B cell (primary cell): ENCODE measurements around the gene BRSK1. TPM values are rescaled to one million over a fixed set of nuclear protein-coding genes. Genes with fewer than 3 reads are reported as not detected.

Experiments
- ATAC-seq: fragments of 200-7000 bp; cut with Tn5 transposase; one replicate; pipeline ENCODE4 v1.10.0; 2021; ENCODE audit warnings: low read depth, mild to moderate bottlenecking, moderate number of reproducible peaks, moderate library complexity
- CTCF ChIA-PET: fragments of 350-600 bp; sonication (Branson Sonifier 250); formaldehyde crosslinking; loops from one replicate; lab custom pipeline; 2021; ENCODE audit warnings: antibody characterized with exemption, inconsistent platforms; lab: Charles Lee
- POLR2A ChIA-PET: fragments of 350-600 bp; sonication (Branson Sonifier 250); formaldehyde crosslinking; loops from one replicate; lab custom pipeline; 2021; ENCODE audit warnings: antibody characterized with exemption; lab: Charles Lee
- DNase-seq: peaks from one replicate; pipeline ENCODE4 v3.0.0; 2013
- H2AFZ ChIP-seq: 2 replicates; pipeline ENCODE4 v1.6.1; 2012; ENCODE audit warnings: mild to moderate bottlenecking, low read depth, low read length; ENCODE audit not compliant: insufficient read depth, poor library complexity, severe bottlenecking
- H3K27ac ChIP-seq, 2 donors: 1 replicate in 1 of 2; 2 replicates in 1 of 2; pipeline ENCODE4 v1.5.1; 2012 to 2013; ENCODE audit warnings: low read length in 2 of 2, mild to moderate bottlenecking in 2 of 2, moderate library complexity in 1 of 2
- H3K27me3 ChIP-seq, 4 experiments: fragments of 200-600 bp in 1 of 4; sonication (generic) in 1 of 4; replicated peaks in 1 of 4; 1 replicate in 2 of 4; 2 replicates in 2 of 4; pipeline versions ENCODE4 v1.6.1 to v1.7.0; 2013 to 2016; ENCODE audit warnings: low read length in 3 of 4, mild to moderate bottlenecking in 2 of 4, mixed read lengths in 1 of 4, moderate library complexity in 1 of 4; ENCODE audit not compliant: insufficient read depth in 4 of 4, control insufficient read depth in 3 of 4; ENCODE audit errors: control extremely low read depth in 1 of 4
- H3K36me3 ChIP-seq, 2 experiments: replicated peaks in 1 of 2; 1 replicate in 1 of 2; 2 replicates in 1 of 2; pipeline versions ENCODE4 v1.6.1 to v1.7.1; 2013; ENCODE audit warnings: low read length in 1 of 2; ENCODE audit not compliant: insufficient read depth in 2 of 2, control insufficient read depth in 1 of 2; ENCODE audit errors: control extremely low read depth in 1 of 2, extremely low read depth in 1 of 2
- H3K4me1 ChIP-seq, 2 donors: fragments of 200-600 bp in 1 of 2; sonication (generic) in 1 of 2; 1 replicate in 1 of 2; 2 replicates in 1 of 2; pipeline versions ENCODE4 v1.5.1 to v1.6.1; 2013 to 2017; ENCODE audit warnings: low read length in 2 of 2; ENCODE audit not compliant: control insufficient read depth in 2 of 2, insufficient read depth in 2 of 2
- H3K4me2 ChIP-seq: replicated peaks from 2 replicates; pipeline ENCODE3; 2012; ENCODE audit warnings: mild to moderate bottlenecking, low read depth, low read length; ENCODE audit not compliant: poor library complexity, severe bottlenecking
- H3K4me3 ChIP-seq, 5 experiments: fragments of 200-600 bp in 1 of 5; sonication (generic) in 1 of 5; 1 replicate in 3 of 5; 2 replicates in 2 of 5; pipeline versions ENCODE4 v1.5.1 to v1.7.0; 2011 to 2016; ENCODE audit warnings: low read length in 4 of 5, mild to moderate bottlenecking in 4 of 5, low read depth in 2 of 5, control low read depth in 1 of 5, moderate library complexity in 1 of 5; ENCODE audit not compliant: insufficient read depth in 1 of 5; ENCODE audit errors: control extremely low read depth in 1 of 5, extremely low read depth in 1 of 5
- H3K79me2 ChIP-seq: fragments of 200-600 bp; sonication (generic); one replicate; pipeline ENCODE4 v1.6.0; 2016; ENCODE audit warnings: low read length; ENCODE audit not compliant: control insufficient read depth, insufficient read depth
- H3K9ac ChIP-seq: fragments of 200-600 bp; sonication (generic); 2 replicates; pipeline ENCODE4 v1.6.1; 2017; ENCODE audit warnings: mild to moderate bottlenecking, low read length, moderate library complexity
- H3K9me3 ChIP-seq, 3 donors: one replicate each; pipeline versions ENCODE4 v1.6.1 to v1.7.1; 2013; ENCODE audit warnings: low read length in 2 of 3; ENCODE audit not compliant: control insufficient read depth in 2 of 3, insufficient read depth in 1 of 3; ENCODE audit errors: control extremely low read depth in 1 of 3
- H4K20me1 ChIP-seq: 2 replicates; pipeline ENCODE4 v1.6.0; 2012; ENCODE audit warnings: mild to moderate bottlenecking, low read length; ENCODE audit not compliant: insufficient read depth, control insufficient read depth, poor library complexity, severe bottlenecking
- H3K27ac Mint-ChIP-seq: one replicate; pipeline ENCODE4 v1.8.0; 2021; ENCODE audit warnings: mixed read lengths
- H3K27me3 Mint-ChIP-seq: one replicate; pipeline ENCODE4 v1.8.0; 2021; ENCODE audit warnings: mixed read lengths
- H3K4me1 Mint-ChIP-seq: one replicate; pipeline ENCODE4 v1.8.0; 2021; ENCODE audit warnings: mixed read lengths
- H3K4me3 Mint-ChIP-seq: one replicate; pipeline ENCODE4 v1.8.0; 2021; ENCODE audit warnings: mixed read lengths
- H3K9me3 Mint-ChIP-seq: one replicate; pipeline ENCODE4 v1.8.0; 2022; ENCODE audit warnings: mixed read lengths; ENCODE audit not compliant: insufficient read depth
- CTCF ChIP-seq: fragments of 200-600 bp; IDR thresholded peaks from one replicate; pipeline ENCODE4 v1.8.0; 2022; ENCODE audit warnings: antibody characterized with exemption, mild to moderate bottlenecking
- EZH2 ChIP-seq: IDR thresholded peaks from 2 replicates; pipeline ENCODE4 v1.6.1; 2012; ENCODE audit warnings: borderline replicate concordance, low read depth, mild to moderate bottlenecking, moderate library complexity, low read length; ENCODE audit not compliant: insufficient read depth, poor library complexity, severe bottlenecking
- WGBS: methylation state at CpG from one replicate; pipeline ENCODE4 v1.1.5; 2013; ENCODE audit warnings: missing lambda C conversion rate; ENCODE audit not compliant: insufficient coverage; 5-methylcytosine and 5-hydroxymethylcytosine counted together
- intact Hi-C: fragments of 100-400 bp; cut with micrococcal nuclease; formaldehyde crosslinking; loops from one replicate; pipeline ENCODE4 v1.10.0; 2022
- polyA plus RNA-seq: library from polyadenylated mRNA; depleted of rRNA; stranded (reverse); fragments of >200 nt; gene quantifications from 2 replicates; pipeline ENCODE4 v1.2.3, GENCODE V29; 2012
- total RNA-seq, 2 donors: library from RNA; stranded (reverse); fragments of 120-200 nt in 1 of 2; gene quantifications; 1 replicate in 1 of 2; 2 replicates in 1 of 2; pipeline versions ENCODE4 v1.2.3 to v1.2.4, GENCODE V29; 2013 to 2022

Gene BRSK1
- total and polyA plus RNA-seq, 2 donors (not counting 1 experiment from before 2014, with no cell fraction given), result 0.94 to 1.4 TPM

GRCh38 chr19:55269299-55269698 lies 14.5 kb upstream of the BRSK1 start:
- H3K4me3 Mint-ChIP-seq, result no peak overlapping the region
- Histone ChIP-seq H3K4me1 (no peaks in the 10 kb centered on the region), H3K36me3 (peaks cover 0 to 13% of the 10 kb centered on the region in 2 experiments), H3K27ac (no peak overlapping the region), H3K4me3 (no peak overlapping the region), H3K9ac (no peak overlapping the region), H3K4me2 (no peak overlapping the region), H3K9me3 (no peaks in the 10 kb centered on the region), H3K79me2 (peaks cover 61% of the 10 kb centered on the region), H4K20me1 (peaks cover 7% of the 10 kb centered on the region), H3K27me3 (no peaks in the 10 kb centered on the region), H2AFZ (no peak overlapping the region)
- intact Hi-C loops, result no loop called here
- H3K9me3 Mint-ChIP-seq, result no peaks in the 10 kb centered on the region
- no peak for TF ChIP-seq EZH2
- no peak for TF ChIP-seq CTCF
- H3K27me3 Mint-ChIP-seq, result no peaks in the 10 kb centered on the region
- no peak overlapping the region for H3K27ac Mint-ChIP-seq
- DNase-seq (no peak), ATAC-seq (no peak)
- peaks cover 5% of the 10 kb centered on the region for H3K4me1 Mint-ChIP-seq
- WGBS, result 99% methylated on average over 8 of the region's 8 CpGs
- CTCF ChIA-PET, result no interaction called here
- POLR2A ChIA-PET, result no interaction called here

GRCh38 chr19:55270172-55270942 lies 13.4 kb upstream of the BRSK1 start:
- H3K9ac ChIP-seq, result no peak overlapping the region
- H3K4me3 ChIP-seq, result no peak overlapping the region
- peaks cover 8 to 9% of the 10 kb centered on the region in 2 donors for H3K4me1 ChIP-seq
- no peaks in the 10 kb centered on the region for H3K9me3 ChIP-seq
- no peak for DNase-seq
- no peaks in the 10 kb centered on the region for H3K9me3 Mint-ChIP-seq
- H3K79me2 ChIP-seq, result peaks cover 67% of the 10 kb centered on the region
- no peak overlapping the region for H3K4me3 Mint-ChIP-seq
- H2AFZ ChIP-seq, result no peak overlapping the region
- no peaks in the 10 kb centered on the region for H3K27me3 Mint-ChIP-seq
- H4K20me1 ChIP-seq, result peaks cover 16% of the 10 kb centered on the region
- no peaks in the 10 kb centered on the region for H3K27me3 ChIP-seq
- no peak for ATAC-seq
- peaks cover 14% of the 10 kb centered on the region for H3K4me1 Mint-ChIP-seq
- POLR2A ChIA-PET, result no interaction called here
- peaks cover 0 to 17% of the 10 kb centered on the region in 2 experiments for H3K36me3 ChIP-seq
- TF ChIP-seq EZH2 (no peak), CTCF (no peak)
- H3K27ac Mint-ChIP-seq, result no peak overlapping the region
- no peak overlapping the region for H3K27ac ChIP-seq
- CTCF ChIA-PET, result no interaction called here
- 97% methylated on average over 21 of the region's 25 CpGs for WGBS
- intact Hi-C loops, result no loop called here
- H3K4me2 ChIP-seq, result no peak overlapping the region
